Uterus (tissue), 4 donors: Measurements from ENCODE around the gene C6orf62. TPM values are rescaled to one million over a fixed set of nuclear protein-coding genes. Genes with fewer than 3 reads are reported as not detected.
A peak's percentile ranks its signal among the peaks of the same experiment; 100 is the strongest.
"Not testable (repeated sequence)": the region's sequence is repeated elsewhere in the genome, so short reads cannot be mapped to it uniquely, and the experiment has no call there.

Experiments
- DNase-seq, 2 donors: peaks; one replicate each; pipeline ENCODE4 v3.0.0-alpha.2; 2019 to 2020
- H3K27ac ChIP-seq, 2 donors: fragments of 200-600 bp; sonication (generic); 1 replicate in 1 of 2; 2 replicates in 1 of 2; pipeline ENCODE4 v1.5.1; 2016 to 2018
- H3K27me3 ChIP-seq, 2 donors: fragments of 200-600 bp; sonication (generic); one replicate each; pipeline ENCODE4 v1.5.1; 2018 to 2019; ENCODE audit warnings: control low read depth in 1 of 2
- H3K36me3 ChIP-seq, 2 donors: fragments of 200-600 bp; sonication (generic); one replicate each; pipeline ENCODE4 v1.5.1; 2019; ENCODE audit warnings: control low read depth in 1 of 2
- H3K4me1 ChIP-seq, 2 donors: fragments of 200-600 bp; sonication (generic); one replicate each; pipeline ENCODE4 v1.5.1; 2018 to 2019; ENCODE audit warnings: control low read depth in 1 of 2
- H3K4me3 ChIP-seq, 2 donors: fragments of 200-600 bp; sonication (generic); 1 replicate in 1 of 2; 2 replicates in 1 of 2; pipeline ENCODE4 v1.5.1; 2018 to 2019; ENCODE audit warnings: mild to moderate bottlenecking in 1 of 2
- H3K9me3 ChIP-seq, 2 donors: fragments of 200-600 bp; sonication (generic); one replicate each; pipeline ENCODE4 v1.5.1; 2019; ENCODE audit warnings: control low read depth in 1 of 2
- CTCF ChIP-seq, 4 experiments: fragments of 200-600 bp in 2 of 4; fragments of 450-650 bp in 2 of 4; sonication (generic) in 2 of 4; IDR thresholded peaks; one replicate each; pipeline ENCODE4 v1.5.1; 2016 to 2019; ENCODE audit warnings: antibody characterized with exemption in 4 of 4, mild to moderate bottlenecking in 2 of 4, moderate library complexity in 1 of 4
- POLR2A ChIP-seq, 2 donors: fragments of 450-650 bp; IDR thresholded peaks; one replicate each; pipeline ENCODE4 v1.6.1; 2016; ENCODE audit warnings: antibody characterized with exemption in 2 of 2, mild to moderate bottlenecking in 1 of 2, moderate library complexity in 1 of 2
- intact Hi-C: fragments of 100-400 bp; cut with DNase I; formaldehyde crosslinking; loops from one replicate; pipeline ENCODE4 v1.15.1; 2023; ENCODE audit warnings: low total_unique reads
- total RNA-seq, 4 donors: library from RNA; depleted of rRNA in 3 of 4; stranded (reverse); fragments of >200 nt in 3 of 4; gene quantifications; one replicate each; pipeline versions ENCODE4 v1.1.0 to v1.2.4, GENCODE V29; 2014 to 2023
- donor health status: DM: yes; HTN: yes; CAD: no.

The C6orf62 gene
- total RNA-seq, 4 donors from 2014 or later, result 14.3 to 93.7 (median 59.9) TPM

- H3K4me1 ChIP-seq, result peaks cover 0 to 4% of the 10 kb centered on the region in 2 donors
- TF ChIP-seq POLR2A (IDR thresholded peaks at IDR 0.05), result no peak
- no peak overlapping the region for H3K4me3 ChIP-seq
- no peak overlapping the region for H3K27ac ChIP-seq
- H3K27me3 ChIP-seq, result no peaks in the 10 kb centered on the region
- no peak for DNase-seq
- intact Hi-C loops, result no loop called here
- no peaks in the 10 kb centered on the region for H3K9me3 ChIP-seq
- H3K36me3 ChIP-seq, result no peaks in the 10 kb centered on the region
Observed at GRCh38 chr6:24704468-24704867, 14.5 kb downstream of the C6orf62 start.

GRCh38 chr6:24702720-24703282, 16.2 kb downstream of the C6orf62 start:
- peaks cover 0 to 4% of the 10 kb centered on the region in 2 donors for H3K4me1 ChIP-seq
- H3K27me3 ChIP-seq, result no peaks in the 10 kb centered on the region
- no peak overlapping the region for H3K4me3 ChIP-seq
- H3K27ac ChIP-seq, result no peak overlapping the region
- intact Hi-C loops, result no loop called here
- no peaks in the 10 kb centered on the region for H3K36me3 ChIP-seq
- no peak for TF ChIP-seq POLR2A (IDR thresholded peaks at IDR 0.05)
- TF ChIP-seq CTCF (IDR thresholded peaks at IDR 0.05), result no peak
- no peaks in the 10 kb centered on the region for H3K9me3 ChIP-seq
- no peak for DNase-seq

GRCh38 chr6:24699521-24700359, 19.2 kb downstream of the C6orf62 start:
- Histone ChIP-seq H3K27ac (no peak overlapping the region), H3K9me3 (no peaks in the 10 kb centered on the region), H3K36me3 (no peaks in the 10 kb centered on the region), H3K4me1 (no peaks in the 10 kb centered on the region), H3K4me3 (no peak overlapping the region), H3K27me3 (no peaks in the 10 kb centered on the region)
- no peak for DNase-seq
- intact Hi-C loops, result no loop called here
- TF ChIP-seq POLR2A (IDR thresholded peaks at IDR 0.05), result no peak
- TF ChIP-seq CTCF (IDR thresholded peaks at IDR 0.05), result no peak

- H3K9me3 ChIP-seq, result no peaks in the 10 kb centered on the region
Observed at GRCh38 chr6:24696097-24696496, 22.9 kb downstream of the C6orf62 start.

GRCh38 chr6:24695635-24696034, 23.3 kb downstream of the C6orf62 start:
- DNase-seq, result peak in 1 of 2 donors; percentile 24
- H3K36me3 ChIP-seq, H3K9me3 ChIP-seq, H3K27ac ChIP-seq, H3K4me1 ChIP-seq, H3K4me3 ChIP-seq, H3K27me3 ChIP-seq, intact Hi-C loops: not testable (repeated sequence)
- TF ChIP-seq CTCF (IDR thresholded peaks at IDR 0.05), result peak in 3 of 4 experiments; percentile 49 to 61 (median 52)

More at GRCh38 chr6:24696097-24696496, 22.9 kb downstream of the C6orf62 start:
- Histone ChIP-seq H3K36me3 (no peaks in the 10 kb centered on the region), H3K4me1 (no peaks in the 10 kb centered on the region), H3K4me3 (no peak overlapping the region), H3K27me3 (no peaks in the 10 kb centered on the region), H3K27ac (no peak overlapping the region)
- intact Hi-C loops, result no loop called here
- TF ChIP-seq POLR2A (IDR thresholded peaks at IDR 0.05), result no peak
- TF ChIP-seq CTCF (IDR thresholded peaks at IDR 0.05), result no peak
- no peak for DNase-seq
